SK-N-SH treated with all-trans-retinoic acid at 6 μM for 48 hours (cell line): ENCODE data around the gene SLC49A3.

Source experiments
- BACH2 ChIP-seq: fragments of 250-450 bp; sonication (Bioruptor Pico); IDR thresholded peaks from 2 replicates; pipeline ENCODE4 v1.9.0; 2021; ENCODE audit warnings: mild to moderate bottlenecking, borderline replicate concordance
- ESRRG ChIP-seq: fragments of 250-450 bp; sonication (Bioruptor Pico); IDR thresholded peaks from 2 replicates; pipeline ENCODE4 v1.6.1; 2021; ENCODE audit warnings: mild to moderate bottlenecking
- ISL1 ChIP-seq: fragments of 250-450 bp; sonication (Bioruptor Pico); IDR thresholded peaks from 2 replicates; pipeline ENCODE4 v2.1.2; 2022; ENCODE audit warnings: mild to moderate bottlenecking, moderate library complexity
- OSR1 ChIP-seq: fragments of 250-450 bp; sonication (Bioruptor Pico); IDR thresholded peaks from 2 replicates; pipeline ENCODE4 v1.8.0; 2022; ENCODE audit warnings: moderate library complexity, mild to moderate bottlenecking, inconsistent platforms
- PATZ1 ChIP-seq: fragments of 250-450 bp; sonication (Bioruptor Pico); IDR thresholded peaks from 2 replicates; pipeline ENCODE4 v1.8.0; 2020; ENCODE audit warnings: mild to moderate bottlenecking, moderate library complexity, borderline replicate concordance
- RARB ChIP-seq: fragments of 250-450 bp; sonication (Bioruptor Pico); IDR thresholded peaks from 2 replicates; pipeline ENCODE4 v1.8.0; 2021; ENCODE audit warnings: mild to moderate bottlenecking, moderate library complexity
- ZC3H10 ChIP-seq: fragments of 250-450 bp; sonication (Bioruptor Pico); IDR thresholded peaks from 2 replicates; pipeline ENCODE4 v1.5.1; 2021; ENCODE audit warnings: mild to moderate bottlenecking, moderate library complexity
- ZFP3 ChIP-seq: fragments of 250-450 bp; sonication (Bioruptor Pico); IDR thresholded peaks from 2 replicates; pipeline ENCODE4 v1.5.0; 2020; ENCODE audit warnings: mild to moderate bottlenecking, moderate library complexity
- ZNF565 ChIP-seq: fragments of 450-650 bp; formaldehyde crosslinking; conservative IDR thresholded peaks from 2 replicates; pipeline ENCODE4 v1.5.0; 2020; ENCODE audit warnings: low read depth, mild to moderate bottlenecking, moderate library complexity
- ZNF70 ChIP-seq: fragments of 450-650 bp; formaldehyde crosslinking; IDR thresholded peaks from 2 replicates; pipeline ENCODE4 v1.5.0; 2020; ENCODE audit warnings: mild to moderate bottlenecking, moderate library complexity
- ZNF8 ChIP-seq: fragments of 450-650 bp; formaldehyde crosslinking; IDR thresholded peaks from 2 replicates; pipeline ENCODE4 v1.5.0; 2020; ENCODE audit warnings: mild to moderate bottlenecking, moderate library complexity

- no peak for TF ChIP-seq ZNF565 (CRISPR knock-in tag)
- TF ChIP-seq ESRRG (CRISPR knock-in tag) = no peak
- no peak for TF ChIP-seq RARB
- TF ChIP-seq PATZ1 (CRISPR knock-in tag) = no peak
- TF ChIP-seq ZC3H10 = no peak
- TF ChIP-seq ZNF70 (CRISPR knock-in tag) = no peak
- no peak for TF ChIP-seq BACH2 (CRISPR knock-in tag)
- TF ChIP-seq OSR1 (CRISPR knock-in tag) = no peak
- TF ChIP-seq ISL1 = no peak
- TF ChIP-seq ZFP3 (CRISPR knock-in tag) = no peak
- TF ChIP-seq ZNF8 (CRISPR knock-in tag) = no peak
Measured at GRCh38 chr4:663046-663437, 25.9 kb downstream of the SLC49A3 start.
